ENCODE data around the gene RNF144B. TPM values are rescaled to one million over a fixed set of nuclear protein-coding genes. Genes with fewer than 3 reads are reported as not detected.

Gene RNF144B
- total RNA-seq, 1 experiment from 2014 or later: 26.2 TPM

GRCh38 chr6:18507018-18507415 is 119.9 kb downstream of the RNF144B start:
- no peaks in the 10 kb centered on the region for H3K36me3 ChIP-seq (ENCODE audit: low read depth)
- no peaks in the 10 kb centered on the region for H3K9me3 ChIP-seq (ENCODE audit: insufficient read depth, low read depth)
- H3K27me3 ChIP-seq (ENCODE audit: insufficient read depth, low read depth): no peaks in the 10 kb centered on the region
- ChIA-PET CTCF (interaction anchor here (0.6 kb wide), 1 partner anchor 986 kb away, joined by 3 read pairs; no protein-coding TSS in a partner anchor), POLR2A (ENCODE audit: unreplicated experiment) (no interaction called here)
- H3K27ac ChIP-seq: no peak overlapping the region
- no peaks in the 10 kb centered on the region for H4K20me1 ChIP-seq (ENCODE audit: insufficient read depth)
- peaks cover 5% of the 10 kb centered on the region; the same call in 1 of the 2 replicates for H3K4me1 ChIP-seq (replicated peaks; ENCODE audit: insufficient read depth)
- no peaks in the 10 kb centered on the region for H3K9me2 ChIP-seq (ENCODE audit: insufficient read depth)
- no peak overlapping the region for H3K4me3 ChIP-seq
- H2AFZ ChIP-seq: no peak overlapping the region
- DNase-seq: no peak
- intact Hi-C loops (cut with micrococcal nuclease; ENCODE audit: unreplicated experiment): loop anchor here (10.0 kb wide), 1 partner anchor 352 kb away; the partner anchor contains the start of genes KDM1B and TPMT
- BruUV-seq (replicated peaks): no TSS peak
- H3K79me2 ChIP-seq (ENCODE audit: low read depth): no peaks in the 10 kb centered on the region
- TF ChIP-seq EZH2 (IDR thresholded peaks at IDR 0.05; ENCODE audit: low read depth): no peak
- no peak overlapping the region for H3K4me2 ChIP-seq
- H3F3A ChIP-seq (ENCODE audit: insufficient read depth, low read depth): no peaks in the 10 kb centered on the region

- no peaks in the 10 kb centered on the region for H3K79me2 ChIP-seq (ENCODE audit: low read depth)
- H4K20me1 ChIP-seq (ENCODE audit: insufficient read depth): no peaks in the 10 kb centered on the region
- no TSS peak for BruUV-seq (replicated peaks)
- no peak overlapping the region for H3K4me2 ChIP-seq
- no peak for DNase-seq
- CTCF ChIA-PET: no interaction called here
- H3K4me3 ChIP-seq: no peak overlapping the region
- H3K27ac ChIP-seq: no peak overlapping the region
- intact Hi-C loops (cut with micrococcal nuclease; ENCODE audit: unreplicated experiment): loop anchor here (10.0 kb wide), 1 partner anchor 353 kb away; the partner anchor contains the start of genes KDM1B and TPMT
- H3F3A ChIP-seq (ENCODE audit: insufficient read depth, low read depth): no peaks in the 10 kb centered on the region
- no peaks in the 10 kb centered on the region for H3K36me3 ChIP-seq (ENCODE audit: low read depth)
- H3K27me3 ChIP-seq (ENCODE audit: insufficient read depth, low read depth): no peaks in the 10 kb centered on the region
- POLR2A ChIA-PET (ENCODE audit: unreplicated experiment): no interaction called here
- TF ChIP-seq EZH2 (IDR thresholded peaks at IDR 0.05; ENCODE audit: low read depth): no peak
- no peak for TF ChIP-seq CTCF (conservative IDR thresholded peaks at IDR 0.05)
- H3K9me2 ChIP-seq (ENCODE audit: insufficient read depth): no peaks in the 10 kb centered on the region
- peaks cover 5% of the 10 kb centered on the region; the same call in 1 of the 2 replicates for H3K4me1 ChIP-seq (replicated peaks; ENCODE audit: insufficient read depth)
- H2AFZ ChIP-seq: no peak overlapping the region
- no peaks in the 10 kb centered on the region for H3K9me3 ChIP-seq (ENCODE audit: insufficient read depth, low read depth)
Measured at GRCh38 chr6:18507561-18507960, 120.4 kb downstream of the RNF144B start.

GRCh38 chr6:18509871-18510643 is 122.9 kb downstream of the RNF144B start:
- Histone ChIP-seq H3K4me1 (replicated peaks; ENCODE audit: insufficient read depth) (no peaks in the 10 kb centered on the region), H3K27ac (no peak overlapping the region), H3K9me2 (ENCODE audit: insufficient read depth) (no peaks in the 10 kb centered on the region), H2AFZ (no peak overlapping the region), H3K36me3 (ENCODE audit: low read depth) (no peaks in the 10 kb centered on the region), H3K27me3 (ENCODE audit: insufficient read depth, low read depth) (no peaks in the 10 kb centered on the region), H4K20me1 (ENCODE audit: insufficient read depth) (no peaks in the 10 kb centered on the region), H3K79me2 (ENCODE audit: low read depth) (no peaks in the 10 kb centered on the region), H3F3A (ENCODE audit: insufficient read depth, low read depth) (no peaks in the 10 kb centered on the region), H3K9me3 (ENCODE audit: insufficient read depth, low read depth) (no peaks in the 10 kb centered on the region), H3K4me2 (no peak overlapping the region), H3K4me3 (no peak overlapping the region)
- no TSS peak for BruUV-seq (replicated peaks)
- intact Hi-C loops (cut with micrococcal nuclease; ENCODE audit: unreplicated experiment): loop anchor here (10.0 kb wide), 1 partner anchor 355 kb away; the partner anchor contains the start of genes KDM1B and TPMT
- POLR2A ChIA-PET (ENCODE audit: unreplicated experiment): no interaction called here
- no peak for TF ChIP-seq EZH2 (IDR thresholded peaks at IDR 0.05; ENCODE audit: low read depth)
- TF ChIP-seq CTCF (conservative IDR thresholded peaks at IDR 0.05): no peak
- CTCF ChIA-PET: no interaction called here
- no peak for DNase-seq

Measured in PC-9 (cell line).